Measurements from ENCODE around the gene HOXD13. TPM values are rescaled to one million over a fixed set of nuclear protein-coding genes. Genes with fewer than 3 reads are reported as not detected.

The HOXD13 gene
- polyA plus RNA-seq, 1 experiment: not detected

- no peak overlapping the region for H3K27ac ChIP-seq (ENCODE audit: low read depth, low read length)
- ChIA-PET CTCF (interaction anchor here (0.6 to 6.3 kb wide), 16 partner anchors 10 to 1033 kb away, joined by 3 to 184 read pairs (median 14); no protein-coding TSS in a partner anchor), POLR2A (no interaction called here)
- DNase-seq (ENCODE audit: low read depth, low spot score): no peak
- H3K27me3 ChIP-seq (ENCODE audit: control insufficient read depth, insufficient read depth, low read length): peaks cover 88% of the 10 kb centered on the region
- no peak overlapping the region for H3K4me3 ChIP-seq (ENCODE audit: low read depth, low read length)
- peaks cover 4% of the 10 kb centered on the region; the same call in 1 of the 2 replicates for H3K9me3 ChIP-seq (ENCODE audit: control insufficient read depth, insufficient read depth, low read length)
- TF ChIP-seq CTCF (IDR thresholded peaks at IDR 0.05; ENCODE audit: low read depth, low read length): no peak
These were observed 35.9 kb downstream of the HOXD13 start for GRCh38 chr2:176128172-176128981.

- no peak for DNase-seq (ENCODE audit: low read depth, low spot score)
- no peak within 1 kb of the TSS for H3K27ac ChIP-seq (ENCODE audit: low read depth, low read length)
- no peak within 1 kb of the TSS for H3K4me3 ChIP-seq (ENCODE audit: low read depth, low read length)
- no peak for TF ChIP-seq CTCF (IDR thresholded peaks at IDR 0.05; ENCODE audit: low read depth, low read length)
- peaks cover 88% of the 10 kb centered on the region for H3K27me3 ChIP-seq (ENCODE audit: control insufficient read depth, insufficient read depth, low read length)
- CTCF ChIA-PET: interaction anchor here (1.0 to 6.3 kb wide), 5 partner anchors 326 to 523 kb away, joined by 4 to 184 read pairs (median 77); no protein-coding TSS in a partner anchor
- POLR2A ChIA-PET: no interaction called here
- H3K9me3 ChIP-seq (ENCODE audit: control insufficient read depth, insufficient read depth, low read length): peaks cover 4% of the 10 kb centered on the region; the same call in 1 of the 2 replicates
These were observed 36.7 kb downstream of the HOXD13 start, which contains the start of gene HOXD8 for GRCh38 chr2:176128982-176129796. HOXD8 (plus strand) TSS chr2:176129705; CDS start chr2:176130367, 662 bp downstream.

GRCh38 chr2:176129813-176130146 is 37.3 kb downstream of the HOXD13 start:
- POLR2A ChIA-PET: no interaction called here
- DNase-seq (ENCODE audit: low read depth, low spot score): no peak
- peaks cover 88% of the 10 kb centered on the region for H3K27me3 ChIP-seq (ENCODE audit: control insufficient read depth, insufficient read depth, low read length)
- CTCF ChIA-PET: interaction anchor here (1.0 to 5.0 kb wide), 5 partner anchors 10 to 525 kb away, joined by 3 to 33 read pairs (median 30); no protein-coding TSS in a partner anchor
- H3K9me3 ChIP-seq (ENCODE audit: control insufficient read depth, insufficient read depth, low read length): peaks cover 4% of the 10 kb centered on the region; the same call in 1 of the 2 replicates
- no peak for TF ChIP-seq CTCF (IDR thresholded peaks at IDR 0.05; ENCODE audit: low read depth, low read length)
- no peak overlapping the region for H3K4me3 ChIP-seq (ENCODE audit: low read depth, low read length)
- no peak overlapping the region for H3K27ac ChIP-seq (ENCODE audit: low read depth, low read length)

GRCh38 chr2:176130147-176130956 is 37.8 kb downstream of the HOXD13 start:
- Histone ChIP-seq H3K27ac (ENCODE audit: low read depth, low read length) (no peak overlapping the region), H3K9me3 (ENCODE audit: control insufficient read depth, insufficient read depth, low read length) (peaks cover 4% of the 10 kb centered on the region; the same call in 1 of the 2 replicates), H3K27me3 (ENCODE audit: control insufficient read depth, insufficient read depth, low read length) (peaks cover 88% of the 10 kb centered on the region), H3K4me3 (ENCODE audit: low read depth, low read length) (no peak overlapping the region)
- ChIA-PET POLR2A (no interaction called here), CTCF (interaction anchor here (1.0 to 5.0 kb wide), 9 partner anchors 10 to 684 kb away, joined by 3 to 33 read pairs (median 19); no protein-coding TSS in a partner anchor)
- TF ChIP-seq CTCF (IDR thresholded peaks at IDR 0.05; ENCODE audit: low read depth, low read length): no peak
- no peak for DNase-seq (ENCODE audit: low read depth, low spot score)

Measured in AG04450 (cell line).